HG02852 (cell line): ENCODE results near the gene CFAP61.

Experiments used
- ATAC-seq: cut with Tn5 transposase; IDR thresholded peaks from one replicate; pipeline ENCODE4 v1.9.1; 2021; ENCODE audit warnings: mild to moderate bottlenecking, moderate library complexity; ENCODE audit not compliant: unreplicated experiment

The CFAP61 gene

DNA sequence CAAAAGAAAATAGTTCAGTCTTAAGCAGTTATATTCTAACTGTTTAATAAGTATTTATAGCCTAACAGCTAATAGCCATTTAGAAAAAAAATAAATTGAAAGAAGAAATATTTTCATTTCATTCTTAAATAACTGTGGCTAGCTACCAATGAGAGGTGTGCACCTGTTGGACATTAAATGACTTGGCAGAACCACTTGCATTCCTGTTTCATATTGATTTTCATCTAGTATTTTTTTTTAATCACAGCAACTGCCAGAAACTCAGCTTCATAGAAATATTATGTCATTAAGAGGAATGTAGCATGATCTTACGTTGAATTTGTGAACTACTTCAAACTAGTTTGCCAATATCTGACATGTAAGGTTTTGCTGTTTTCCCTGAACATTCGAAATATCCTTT lies 25.0 kb upstream of the CFAP61 start:
- no peak for ATAC-seq

GRCh38 chr20:20031790-20032189 lies 20.5 kb upstream of the CFAP61 start:
- ATAC-seq: no peak

GRCh38 chr20:20034486-20034885 lies 17.8 kb upstream of the CFAP61 start:
- no peak for ATAC-seq

DNA sequence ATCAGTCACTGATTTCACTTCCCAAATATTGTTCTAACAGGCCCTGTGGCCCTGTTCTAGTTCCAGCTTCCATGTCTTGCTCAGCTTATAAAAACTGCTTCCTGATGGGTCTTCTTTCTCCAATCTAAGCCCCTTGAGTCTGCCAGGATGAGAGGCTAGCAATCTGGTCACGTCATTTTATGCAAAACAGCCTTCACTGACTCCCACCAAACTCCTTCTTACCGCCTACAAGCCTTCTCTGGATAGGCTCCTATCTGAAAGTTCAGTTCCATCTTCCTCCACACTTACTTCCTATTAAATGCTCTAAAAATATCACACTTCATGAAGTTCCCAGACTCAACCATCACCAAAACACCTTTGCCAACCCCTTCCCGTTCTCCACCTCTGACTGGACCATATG lies 15.6 kb upstream of the CFAP61 start:
- ATAC-seq: no peak

- no peak for ATAC-seq
These were observed 14.4 kb upstream of the CFAP61 start for GRCh38 chr20:20037960-20038359.

- no peak for ATAC-seq
These were observed 13.7 kb upstream of the CFAP61 start for GRCh38 chr20:20038586-20038985.

DNA sequence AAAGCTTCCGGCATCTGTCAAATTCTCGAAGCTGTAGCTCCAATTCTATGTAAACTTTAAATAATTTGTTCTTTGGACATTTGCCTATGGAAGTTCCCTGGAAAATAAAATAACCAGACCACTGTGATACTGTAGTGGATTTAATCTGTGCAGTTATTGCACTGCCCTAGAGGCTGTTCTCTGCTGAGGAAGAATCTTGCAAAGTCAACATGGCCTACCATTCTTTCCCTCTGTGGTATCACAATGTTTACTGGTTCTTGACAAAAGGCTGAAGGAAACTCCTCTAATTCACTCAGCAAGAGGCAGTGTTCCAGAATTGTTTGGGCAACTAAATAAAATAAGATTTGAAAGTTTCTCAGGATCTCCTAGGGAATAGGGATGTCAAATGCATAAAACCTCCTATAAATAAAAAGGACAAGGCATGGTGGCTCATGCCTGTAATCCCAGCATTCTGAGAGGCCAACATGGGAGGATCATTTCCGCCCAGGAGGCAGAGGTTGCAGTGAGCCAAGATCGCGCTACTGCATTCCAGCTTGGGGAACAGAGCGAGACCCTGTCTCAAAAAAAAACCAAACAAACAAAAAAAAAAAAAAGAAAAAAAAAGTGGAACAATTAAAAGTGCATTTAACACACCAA lies 12.5 kb upstream of the CFAP61 start:
- ATAC-seq: no peak

GRCh38 chr20:20051767-20052073 lies 612 bp upstream of the CFAP61 start:
- ATAC-seq: no peak

DNA sequence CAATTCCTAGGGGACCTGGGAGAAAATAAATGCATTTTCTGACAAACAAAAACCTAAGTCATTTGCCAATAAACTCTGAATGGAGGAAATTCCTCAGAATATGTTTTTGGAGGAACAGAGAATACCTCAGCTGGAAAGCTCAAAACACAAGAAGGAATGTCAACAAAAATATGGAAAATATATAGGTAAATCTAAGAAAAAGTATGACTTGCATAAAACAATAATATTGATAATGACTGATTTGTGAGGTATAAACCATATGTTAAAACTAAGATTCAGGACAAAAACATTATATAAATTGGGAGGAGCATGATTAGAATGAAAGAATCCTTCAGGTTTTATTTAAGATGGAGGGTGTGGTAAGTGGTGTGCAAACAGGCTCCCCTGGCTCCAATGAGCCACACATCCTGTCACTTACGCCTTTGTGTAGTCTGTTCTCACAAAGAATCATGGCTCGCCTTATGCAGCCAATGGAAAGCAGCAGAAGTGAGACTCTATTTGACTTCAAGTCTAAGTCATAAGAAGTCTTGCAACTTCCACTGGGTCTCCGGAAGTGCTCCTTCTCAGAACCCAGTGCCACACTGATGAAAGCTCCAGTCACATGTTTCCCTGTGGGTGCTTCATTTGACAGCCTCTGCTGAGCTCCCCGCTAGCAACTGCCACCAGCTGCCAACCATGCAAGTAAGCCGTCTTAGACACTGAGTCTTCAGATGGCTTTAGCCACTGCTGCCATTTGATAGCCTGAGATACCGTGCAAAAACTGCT lies 8.1 kb downstream of the CFAP61 start:
- ATAC-seq: no peak

- no peak for ATAC-seq
These were observed 11.8 kb downstream of the CFAP61 start for GRCh38 chr20:20063941-20064702.

DNA sequence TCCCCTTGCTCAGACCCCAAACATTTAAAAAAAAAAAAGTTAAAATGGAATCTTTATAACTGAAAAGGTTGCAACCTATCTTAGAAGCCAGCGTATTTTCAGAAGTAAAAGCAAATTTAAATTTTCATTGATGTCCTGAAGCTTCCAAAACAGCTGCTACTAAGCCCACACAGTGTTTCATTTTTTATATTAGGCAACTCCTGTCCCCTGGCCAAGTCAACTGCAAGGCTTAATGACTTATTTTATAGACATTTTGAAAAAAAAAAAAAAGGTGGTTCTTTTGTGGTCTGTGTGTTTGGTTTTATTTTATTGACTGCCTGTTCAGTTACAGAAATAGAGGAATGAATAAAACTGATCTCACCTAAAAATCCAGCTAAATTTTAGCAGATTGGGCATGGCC lies 13.0 kb downstream of the CFAP61 start:
- no peak for ATAC-seq

DNA sequence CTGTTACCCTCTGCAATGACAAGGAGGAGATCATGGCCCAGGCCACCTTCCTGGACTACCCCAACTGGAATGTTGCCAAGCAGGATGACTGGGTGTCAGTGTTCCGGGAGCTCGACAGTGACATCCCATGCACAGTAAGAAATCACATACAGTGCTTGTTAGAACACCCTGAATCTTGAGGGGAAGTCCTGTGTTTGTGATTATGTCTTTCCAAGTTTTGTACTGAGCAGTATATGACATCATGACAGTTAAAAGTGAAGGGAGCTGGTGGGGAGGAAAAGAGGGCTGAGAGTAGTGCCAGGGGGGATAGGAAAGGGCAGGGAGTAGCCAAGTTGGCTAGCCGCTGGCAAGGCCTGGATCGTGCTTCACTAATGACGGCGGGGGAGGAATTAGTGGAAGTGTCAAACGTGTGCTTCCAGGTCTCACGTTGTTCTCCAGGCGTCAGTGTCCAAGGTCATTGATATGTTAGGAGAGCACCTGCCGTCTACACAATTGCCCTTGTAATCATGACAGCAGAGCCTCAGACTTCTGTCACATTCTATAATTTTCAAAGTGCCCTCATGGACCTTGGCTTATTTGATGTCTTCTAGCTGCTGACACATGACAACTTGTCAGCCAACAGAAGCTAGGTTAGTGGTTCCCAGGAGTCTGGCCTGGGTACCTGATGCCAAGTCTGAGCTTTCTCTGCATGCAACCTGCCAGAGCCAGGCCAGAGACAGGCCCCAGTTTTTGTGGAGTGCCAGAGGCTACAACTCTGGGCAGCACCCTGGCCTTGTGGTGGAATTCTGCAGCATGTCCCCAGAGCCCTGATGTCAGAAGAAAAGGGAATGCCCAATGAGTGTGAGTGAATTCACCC lies 18.8 kb downstream of the CFAP61 start:
- no peak for ATAC-seq

GRCh38 chr20:20073801-20074371 lies 21.6 kb downstream of the CFAP61 start:
- no peak for ATAC-seq

- ATAC-seq: no peak
These were observed 22.7 kb downstream of the CFAP61 start for GRCh38 chr20:20075032-20075431.

- ATAC-seq: no peak
These were observed 24.1 kb downstream of the CFAP61 start for GRCh38 chr20:20076297-20077065.

DNA sequence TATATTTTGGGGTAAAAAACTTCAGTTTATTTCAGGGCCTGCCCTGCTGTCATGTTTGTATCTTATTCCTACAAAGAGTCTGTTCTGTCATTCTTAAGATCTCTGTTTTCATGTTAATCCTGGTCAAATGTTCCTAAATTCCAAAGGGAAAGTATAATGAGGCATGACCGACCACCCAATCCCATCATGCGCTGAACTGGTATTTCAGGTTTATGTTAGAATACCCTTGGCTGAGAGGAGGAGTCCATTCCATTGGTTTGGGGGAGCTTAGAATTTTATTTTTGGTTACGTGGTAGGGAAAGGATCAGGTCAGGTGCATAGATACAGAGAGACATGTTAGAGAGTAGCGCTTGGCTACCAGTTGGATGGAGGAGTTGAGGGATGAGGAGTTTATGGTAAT lies 25.7 kb downstream of the CFAP61 start:
- ATAC-seq: no peak

GRCh38 chr20:20079102-20079784 lies 26.9 kb downstream of the CFAP61 start:
- no peak for ATAC-seq

- no peak for ATAC-seq
These were observed 31.5 kb downstream of the CFAP61 start for GRCh38 chr20:20083807-20084206.

DNA sequence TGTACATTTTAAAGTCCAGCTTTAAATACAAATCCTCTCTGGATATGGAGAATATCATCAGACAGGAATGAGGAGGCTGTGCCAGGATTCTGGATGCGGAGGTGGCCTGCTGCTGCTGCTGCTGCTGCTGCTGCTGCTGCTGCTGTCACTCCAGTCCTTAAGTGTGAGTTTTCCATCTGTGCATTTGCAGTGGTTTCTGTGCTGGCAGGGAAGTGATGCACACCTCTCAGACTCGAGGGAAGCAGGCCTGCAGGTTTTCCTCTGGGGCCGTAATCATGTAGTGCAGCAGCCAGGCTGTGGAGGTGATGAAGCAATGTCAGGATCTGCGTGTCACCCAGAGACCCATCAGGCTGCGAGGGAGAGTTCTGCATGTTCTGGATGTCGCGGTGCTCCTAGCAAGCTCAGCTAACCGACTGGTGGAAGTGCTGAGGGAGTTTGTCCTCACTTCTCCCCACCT lies 32.0 kb downstream of the CFAP61 start:
- ATAC-seq: no peak
